ENCODE data around the gene CCDC30. TPM values are rescaled to one million over a fixed set of nuclear protein-coding genes. Genes with fewer than 3 reads are reported as not detected.
A peak's percentile ranks its signal among the peaks of the same experiment; 100 is the strongest.

CCDC30 gene
- total and polyA plus RNA-seq, 9 of the 15 experiments (the other 6 are each of a cell fraction or from before 2014, with no cell fraction given), result 0.05 to 0.91 (median 0.24) TPM

GRCh38 chr1:42657981-42658876, 195.1 kb downstream of the CCDC30 start, which contains the start of gene PPIH (continued):
- peak; percentile 65 to 93 for TF ChIP-seq MAZ (CRISPR knock-in tag; conservative IDR thresholded peaks at IDR 0.05 in 1 of 2, IDR thresholded peaks at IDR 0.05 in 1 of 2)
- TF ChIP-seq CCNT2 (IDR thresholded peaks at IDR 0.05; ENCODE audit: borderline replicate concordance, extremely low read depth, insufficient read length, low read depth, low read length), result peak; percentile 52
- TF ChIP-seq ID3 (CRISPR knock-in tag; IDR thresholded peaks at IDR 0.05), result no peak
- peak; percentile 91 for TF ChIP-seq ID3 (tag; IDR thresholded peaks at IDR 0.05)
- TF ChIP-seq NFE2 (IDR thresholded peaks at IDR 0.05; ENCODE audit: low read depth), result peak; percentile 8; the same call in 1 of the 2 replicates
- TF ChIP-seq ZNF436 (CRISPR knock-in tag; IDR thresholded peaks at IDR 0.05), result no peak
- peak; percentile 60 for TF ChIP-seq USF2 (CRISPR knock-in tag; IDR thresholded peaks at IDR 0.05)
- 0 out of 2 replicates have a peak, but pooled peaks have one; percentile 56 for TF ChIP-seq SMARCE1 (IDR thresholded peaks at IDR 0.05)
- peak; percentile 24 for TF ChIP-seq CBFA2T2 (conservative IDR thresholded peaks at IDR 0.05)
- peak; percentile 45 to 97; a peak in 3 of 4 replicates for TF ChIP-seq HDAC1 (IDR thresholded peaks at IDR 0.05)
- TF ChIP-seq SIN3B (IDR thresholded peaks at IDR 0.05; ENCODE audit: low read depth), result peak; percentile 94
- no peak for TF ChIP-seq FOXA1 (IDR thresholded peaks at IDR 0.05; ENCODE audit: borderline replicate concordance)
- peak; percentile 96 for TF ChIP-seq NEUROD1 (IDR thresholded peaks at IDR 0.05; ENCODE audit: borderline replicate concordance, low read depth, low read length, partially characterized antibody)
- TF ChIP-seq PHB2 (IDR thresholded peaks at IDR 0.05; ENCODE audit: low read depth), result no peak
- no peak; the same call in 1 of the 2 replicates for TF ChIP-seq TGIF2 (CRISPR knock-in tag; IDR thresholded peaks at IDR 0.05)
- TF ChIP-seq GTF2A2 (tag; IDR thresholded peaks at IDR 0.05), result no peak
- TF ChIP-seq DPF2 (IDR thresholded peaks at IDR 0.05), result peak; percentile 75
- TF ChIP-seq AFF4 (CRISPR knock-in tag; IDR thresholded peaks at IDR 0.05), result peak; percentile 59; the same call in 1 of the 2 replicates
- peak in 1 of 2 experiments; percentile 60; a peak in 2 of 4 replicates for TF ChIP-seq TRIM24 (IDR thresholded peaks at IDR 0.05)
